Endothelial cell of umbilical vein (primary cell): ENCODE measurements around the gene FCN2.

Source experiments
- CTCF ChIP-seq, 2 donors: IDR thresholded peaks; 1 replicate in 1 of 2; 2 replicates in 1 of 2; pipeline ENCODE4 v1.5.1; 2011; ENCODE audit warnings: low read length in 2 of 2, mild to moderate bottlenecking in 2 of 2, moderate library complexity in 2 of 2, control low read depth in 1 of 2, inconsistent platforms in 1 of 2, low read depth in 1 of 2; ENCODE audit not compliant: insufficient read depth in 1 of 2; ENCODE audit errors: extremely low read depth in 1 of 2
- EZH2 ChIP-seq: IDR thresholded peaks from 2 replicates; pipeline ENCODE4 v1.6.1; 2012; ENCODE audit warnings: borderline replicate concordance, low read depth, mild to moderate bottlenecking, moderate library complexity, low read length, inconsistent platforms; ENCODE audit not compliant: severe bottlenecking
- FOS ChIP-seq: IDR thresholded peaks from 2 replicates; pipeline ENCODE4 v1.6.1; 2011; ENCODE audit warnings: mild to moderate bottlenecking, low read length, moderate library complexity, borderline replicate concordance; ENCODE audit not compliant: insufficient read depth
- GATA2 ChIP-seq: IDR thresholded peaks from 2 replicates; pipeline ENCODE4 v1.7.0; 2011; ENCODE audit warnings: low read depth, mild to moderate bottlenecking, moderate library complexity, mixed read lengths, low read length; ENCODE audit not compliant: insufficient read length, insufficient read depth
- JUN ChIP-seq: IDR thresholded peaks from 2 replicates; pipeline ENCODE4 v1.6.1; 2011; ENCODE audit warnings: borderline replicate concordance, low read depth; ENCODE audit not compliant: insufficient read length, insufficient read depth
- MAX ChIP-seq: IDR thresholded peaks from 2 replicates; pipeline ENCODE4 v1.6.1; 2011; ENCODE audit not compliant: insufficient read depth, insufficient read length
- MYC ChIP-seq: IDR thresholded peaks from one replicate; pipeline ENCODE4 v1.6.1; 2011; ENCODE audit warnings: mild to moderate bottlenecking, low read depth, low read length
- POLR2A ChIP-seq: IDR thresholded peaks from 2 replicates; pipeline ENCODE4 v1.6.1; 2012; ENCODE audit warnings: low read depth, mild to moderate bottlenecking, control low read depth, low read length
- POLR2AphosphoS5 ChIP-seq: IDR thresholded peaks from 2 replicates; pipeline ENCODE4 v1.6.1; 2012; ENCODE audit warnings: low read depth, mild to moderate bottlenecking, control low read depth, low read length, moderate library complexity; ENCODE audit not compliant: insufficient read depth

- TF ChIP-seq CTCF (IDR thresholded peaks at IDR 0.05; ENCODE audit: extremely low read depth in 1 of 2, insufficient read depth in 1 of 2, low read depth in 1 of 2, low read length in 2 of 2) = no peak
- TF ChIP-seq MAX = no peak
- TF ChIP-seq EZH2 = no peak
- TF ChIP-seq POLR2AphosphoS5 = no peak
- no peak for TF ChIP-seq MYC
- TF ChIP-seq POLR2A = no peak
- TF ChIP-seq JUN = no peak
- no peak for TF ChIP-seq GATA2
- no peak for TF ChIP-seq FOS
Observed at GRCh38 chr9:134848504-134848903, 32.1 kb upstream of the FCN2 start.
